ENCODE results near the gene UTF1. TPM values are rescaled to one million over a fixed set of nuclear protein-coding genes. Genes with fewer than 3 reads are reported as not detected.

Gene UTF1
- total and polyA plus RNA-seq, 2 donors (not counting 1 experiment from before 2014, with no cell fraction given) = 0.10 to 0.25 TPM

DNA sequence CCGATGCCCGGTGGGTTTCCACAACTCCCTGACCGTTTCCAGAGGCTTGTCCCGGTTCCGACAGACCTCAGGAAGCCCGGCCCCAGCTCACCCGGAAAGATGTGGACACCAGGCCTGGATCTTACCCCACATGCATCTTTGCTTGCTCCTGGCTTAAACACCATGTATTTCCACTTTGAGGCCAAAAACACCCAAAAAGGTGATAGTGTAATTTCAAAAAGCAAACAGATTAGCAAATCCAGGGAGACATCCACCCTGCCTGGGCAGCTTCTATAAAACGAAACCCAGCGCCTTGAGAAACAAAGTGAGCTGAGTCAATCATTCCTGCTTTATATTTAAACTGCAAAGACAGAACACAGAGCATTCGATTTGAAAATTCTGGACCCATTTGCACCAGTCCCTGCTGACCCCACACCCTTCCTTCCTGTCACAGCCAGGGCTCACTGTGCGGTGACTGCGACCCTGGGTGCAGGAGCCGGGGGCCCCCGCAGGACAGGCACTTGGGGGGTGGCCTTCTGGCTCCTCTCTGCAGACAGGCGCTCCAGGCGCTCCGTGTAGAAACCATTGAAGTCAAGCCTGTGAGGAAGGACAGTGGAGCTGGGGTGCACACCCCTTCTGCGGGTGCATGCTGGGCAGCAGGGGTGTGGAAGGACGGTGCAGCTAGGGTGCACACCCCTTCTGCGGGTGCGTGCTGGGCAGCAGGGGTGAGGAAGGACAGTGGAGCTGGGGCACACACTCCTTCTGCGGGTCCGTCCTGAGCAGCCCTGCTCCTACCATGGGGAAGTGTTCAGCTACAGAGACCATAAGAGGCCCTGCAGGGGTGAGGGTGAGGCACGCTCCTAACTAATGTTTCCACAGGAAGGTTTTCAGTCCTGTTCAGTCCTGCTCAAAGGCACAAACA lies 49.6 kb downstream of the UTF1 start:
- WGBS (ENCODE audit: insufficient coverage) = 73% methylated on average over 23 of the region's 24 CpGs
- DNase-seq (no peak), ATAC-seq (ENCODE audit: low read depth) (no peak)
- peaks cover 43 to 56% of the 10 kb centered on the region in 2 donors for H3K4me1 ChIP-seq (ENCODE audit: control insufficient read depth in 2 of 2, insufficient read depth in 2 of 2, low read length in 2 of 2)
- H3K27me3 ChIP-seq (replicated peaks in 1 of 4; ENCODE audit: control extremely low read depth in 1 of 4, control insufficient read depth in 3 of 4, insufficient read depth in 4 of 4, low read length in 3 of 4) = no peaks in the 10 kb centered on the region
- CTCF ChIA-PET = interaction anchor here (1.4 to 3.7 kb wide), 2 partner anchors 28 to 50 kb away, joined by 7 to 21 read pairs; no protein-coding TSS in a partner anchor
- Mint-ChIP-seq H3K27ac (peak overlapping the region; percentile 56), H3K4me3 (peak overlapping the region; percentile 23), H3K9me3 (ENCODE audit: insufficient read depth) (no peaks in the 10 kb centered on the region), H3K4me1 (peaks cover 42% of the 10 kb centered on the region), H3K27me3 (no peaks in the 10 kb centered on the region)
- TF ChIP-seq, protein P1, sequence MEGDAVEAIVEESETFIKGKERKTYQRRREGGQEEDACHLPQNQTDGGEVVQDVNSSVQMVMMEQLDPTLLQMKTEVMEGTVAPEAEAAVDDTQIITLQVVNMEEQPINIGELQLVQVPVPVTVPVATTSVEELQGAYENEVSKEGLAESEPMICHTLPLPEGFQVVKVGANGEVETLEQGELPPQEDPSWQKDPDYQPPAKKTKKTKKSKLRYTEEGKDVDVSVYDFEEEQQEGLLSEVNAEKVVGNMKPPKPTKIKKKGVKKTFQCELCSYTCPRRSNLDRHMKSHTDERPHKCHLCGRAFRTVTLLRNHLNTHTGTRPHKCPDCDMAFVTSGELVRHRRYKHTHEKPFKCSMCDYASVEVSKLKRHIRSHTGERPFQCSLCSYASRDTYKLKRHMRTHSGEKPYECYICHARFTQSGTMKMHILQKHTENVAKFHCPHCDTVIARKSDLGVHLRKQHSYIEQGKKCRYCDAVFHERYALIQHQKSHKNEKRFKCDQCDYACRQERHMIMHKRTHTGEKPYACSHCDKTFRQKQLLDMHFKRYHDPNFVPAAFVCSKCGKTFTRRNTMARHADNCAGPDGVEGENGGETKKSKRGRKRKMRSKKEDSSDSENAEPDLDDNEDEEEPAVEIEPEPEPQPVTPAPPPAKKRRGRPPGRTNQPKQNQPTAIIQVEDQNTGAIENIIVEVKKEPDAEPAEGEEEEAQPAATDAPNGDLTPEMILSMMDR (IDR thresholded peaks at IDR 0.05) = no peak
- TF ChIP-seq EZH2 (IDR thresholded peaks at IDR 0.05; ENCODE audit: borderline replicate concordance, insufficient read depth, low read depth, low read length, poor library complexity, severe bottlenecking) = no peak
- POLR2A ChIA-PET = interaction anchor here (1.3 kb wide), 1 partner anchor 16 kb away, joined by 3 read pairs; no protein-coding TSS in a partner anchor
- H3K79me2 ChIP-seq (ENCODE audit: control insufficient read depth, insufficient read depth, low read length) = peaks cover 12% of the 10 kb centered on the region
- no peak overlapping the region for H2AFZ ChIP-seq (ENCODE audit: insufficient read depth, low read depth, low read length, poor library complexity, severe bottlenecking)
- H3K36me3 ChIP-seq (replicated peaks in 1 of 2; ENCODE audit: control extremely low read depth in 1 of 2, control insufficient read depth in 1 of 2, extremely low read depth in 1 of 2, insufficient read depth in 2 of 2, low read length in 1 of 2) = peaks cover 0 to 33% of the 10 kb centered on the region in 2 experiments
- intact Hi-C loops (cut with micrococcal nuclease) = loop anchor here (5.0 to 10.0 kb wide), 2 partner anchors 113 to 135 kb away; partner anchors contain the start of gene MTG1
- H3K9ac ChIP-seq (ENCODE audit: low read length) = no peak overlapping the region
- H3K4me2 ChIP-seq (replicated peaks; ENCODE audit: low read depth, low read length, poor library complexity, severe bottlenecking) = peak overlapping the region; percentile 99
- H4K20me1 ChIP-seq (ENCODE audit: control insufficient read depth, insufficient read depth, low read length, poor library complexity, severe bottlenecking) = peaks cover 7% of the 10 kb centered on the region
- peak overlapping the region; percentile 12 to 97 for H3K27ac ChIP-seq (ENCODE audit: low read length in 2 of 2)
- no peaks in the 10 kb centered on the region for H3K9me3 ChIP-seq (ENCODE audit: control extremely low read depth in 1 of 3, control insufficient read depth in 2 of 3, insufficient read depth in 1 of 3, low read length in 2 of 3)
- H3K4me3 ChIP-seq (ENCODE audit: control extremely low read depth in 1 of 5, extremely low read depth in 1 of 5, insufficient read depth in 1 of 5, low read depth in 2 of 5, low read length in 4 of 5) = peak overlapping the region in 1 of 5 experiments; percentile 41
